Stimulated activated CD4-positive, alpha-beta T cell treated with anti-CD3 and anti-CD28 coated beads, TNF-alpha, amount 100 ng/mL, for 4 hours (primary cell): ENCODE measurements around the gene REEP3.

Experiments
- DNase-seq, 3 experiments: peaks; one replicate each; pipeline ENCODE4 v3.0.0-alpha.2; 2020; ENCODE audit warnings: low read depth in 3 of 3

The REEP3 gene

GRCh38 chr10:63506554-63506953 is 14.6 kb upstream of the REEP3 start:
- no peak for DNase-seq

- no peak for DNase-seq
Observed at GRCh38 chr10:63515002-63515763, 6.0 kb upstream of the REEP3 start.

GRCh38 chr10:63516207-63516606 is 5.0 kb upstream of the REEP3 start:
- DNase-seq, result no peak

GRCh38 chr10:63518690-63519288 is 2.4 kb upstream of the REEP3 start:
- DNase-seq, result no peak

- DNase-seq, result peak; percentile 19 to 47 (median 27)
Observed at GRCh38 chr10:63521416-63522276, 445 bp downstream of the REEP3 start.

GRCh38 chr10:63522277-63522687 is 1.1 kb downstream of the REEP3 start:
- no peak for DNase-seq

GRCh38 chr10:63522995-63523394 is 1.8 kb downstream of the REEP3 start:
- DNase-seq, result no peak

- DNase-seq, result no peak
Observed at GRCh38 chr10:63525021-63525420, 3.8 kb downstream of the REEP3 start.

- DNase-seq, result no peak
Observed at GRCh38 chr10:63527401-63527800, 6.2 kb downstream of the REEP3 start.

GRCh38 chr10:63528084-63528744 is 7.0 kb downstream of the REEP3 start:
- no peak for DNase-seq

GRCh38 chr10:63530409-63530808 is 9.2 kb downstream of the REEP3 start:
- DNase-seq, result no peak

GRCh38 chr10:63534723-63535122 is 13.5 kb downstream of the REEP3 start:
- no peak for DNase-seq

- DNase-seq, result no peak
Observed at GRCh38 chr10:63536698-63537097, 15.5 kb downstream of the REEP3 start.

GRCh38 chr10:63537536-63537935 is 16.3 kb downstream of the REEP3 start:
- no peak for DNase-seq

GRCh38 chr10:63539377-63539776 is 18.2 kb downstream of the REEP3 start:
- no peak for DNase-seq

- no peak for DNase-seq
Observed at GRCh38 chr10:63539994-63540393, 18.8 kb downstream of the REEP3 start.

GRCh38 chr10:63542835-63543575 is 21.8 kb downstream of the REEP3 start:
- DNase-seq, result no peak

GRCh38 chr10:63543576-63543962 is 22.4 kb downstream of the REEP3 start:
- no peak for DNase-seq

GRCh38 chr10:63544418-63544817 is 23.2 kb downstream of the REEP3 start:
- DNase-seq, result no peak

- DNase-seq, result no peak
Observed at GRCh38 chr10:63547628-63548360, 26.6 kb downstream of the REEP3 start.

GRCh38 chr10:63548860-63549259 is 27.7 kb downstream of the REEP3 start:
- DNase-seq, result no peak
